GM23248 (cell line): ENCODE data around the gene AP2S1.

Source experiments
- EZH2 ChIP-seq: fragments of 200-600 bp; sonication (generic); IDR thresholded peaks from 2 replicates; pipeline ENCODE4 v1.6.1; 2018; ENCODE audit warnings: antibody characterized with exemption, mild to moderate bottlenecking; ENCODE audit not compliant: insufficient read depth, poor library complexity, severe bottlenecking
- EZH2phosphoT487 ChIP-seq: fragments of 200-600 bp; sonication (generic); IDR thresholded peaks from 2 replicates; pipeline ENCODE4 v1.6.1; 2018; ENCODE audit warnings: antibody characterized with exemption, moderate library complexity, mild to moderate bottlenecking, low read depth; ENCODE audit not compliant: insufficient read depth

GRCh38 chr19:46821512-46822409 lies 28.9 kb downstream of the AP2S1 start:
- TF ChIP-seq EZH2phosphoT487 (no peak), EZH2 (no peak)
